HCT116 (cell line): ENCODE data around the gene NRROS.

Source experiments
- ATF3 ChIP-seq: IDR thresholded peaks from 2 replicates; pipeline ENCODE4 v1.6.1; 2012
- CBX3 ChIP-seq: IDR thresholded peaks from 2 replicates; pipeline ENCODE4 v1.6.1; 2012; ENCODE audit warnings: low read depth
- ELF1 ChIP-seq: IDR thresholded peaks from 2 replicates; pipeline ENCODE4 v1.6.1; 2012; ENCODE audit warnings: low read depth, borderline replicate concordance
- EZH2 ChIP-seq: fragments of 200-600 bp; sonication (generic); IDR thresholded peaks from 2 replicates; pipeline ENCODE4 v1.6.1; 2017; ENCODE audit warnings: antibody characterized with exemption, mixed run types
- EZH2phosphoT487 ChIP-seq: fragments of 200-600 bp; IDR thresholded peaks from 2 replicates; pipeline ENCODE4 v1.6.1; 2018; ENCODE audit warnings: antibody characterized with exemption, borderline replicate concordance
- POLR2A ChIP-seq: IDR thresholded peaks from 2 replicates; pipeline ENCODE4 v1.7.0; 2011; ENCODE audit warnings: borderline replicate concordance; ENCODE audit not compliant: insufficient read depth, insufficient read length; ENCODE audit errors: extremely low read depth
- POLR2AphosphoS5 ChIP-seq: IDR thresholded peaks from 2 replicates; pipeline ENCODE4 v1.6.1; 2011; ENCODE audit warnings: mild to moderate bottlenecking, low read depth, low read length, moderate library complexity
- RAD21 ChIP-seq: IDR thresholded peaks from 2 replicates; pipeline ENCODE4 v1.6.1; 2012; ENCODE audit warnings: low read depth, mild to moderate bottlenecking
- TCF7L2 ChIP-seq: IDR thresholded peaks from 2 replicates; pipeline ENCODE4 v1.7.0; 2011; ENCODE audit warnings: borderline replicate concordance, inconsistent platforms; ENCODE audit not compliant: insufficient read depth, insufficient read length; ENCODE audit errors: extremely low read depth
- TF ChIP-seq, protein P1 (sequence below), 3 experiments: fragments of 200-600 bp in 1 of 3; sonication (generic) in 1 of 3; IDR thresholded peaks in 2 of 3; conservative IDR thresholded peaks in 1 of 3; 2 replicates each; pipeline ENCODE4 v1.5.1; 2012 to 2017; ENCODE audit warnings: low read depth in 2 of 3, low read length in 2 of 3, antibody characterized with exemption in 1 of 3, borderline replicate concordance in 1 of 3, control low read depth in 1 of 3, mild to moderate bottlenecking in 1 of 3, mixed read lengths in 1 of 3, mixed run types in 1 of 3, moderate library complexity in 1 of 3; ENCODE audit not compliant: insufficient read depth in 1 of 3
- TF ChIP-seq, protein P2 (sequence below): IDR thresholded peaks from 2 replicates; pipeline ENCODE4 v1.6.1; 2012

- TF ChIP-seq POLR2A (no peak), CBX3 (no peak), ELF1 (no peak), EZH2phosphoT487 (no peak), POLR2AphosphoS5 (no peak), ATF3 (no peak), EZH2 (no peak), TCF7L2 (no peak), RAD21 (no peak)
- TF ChIP-seq, protein P1, sequence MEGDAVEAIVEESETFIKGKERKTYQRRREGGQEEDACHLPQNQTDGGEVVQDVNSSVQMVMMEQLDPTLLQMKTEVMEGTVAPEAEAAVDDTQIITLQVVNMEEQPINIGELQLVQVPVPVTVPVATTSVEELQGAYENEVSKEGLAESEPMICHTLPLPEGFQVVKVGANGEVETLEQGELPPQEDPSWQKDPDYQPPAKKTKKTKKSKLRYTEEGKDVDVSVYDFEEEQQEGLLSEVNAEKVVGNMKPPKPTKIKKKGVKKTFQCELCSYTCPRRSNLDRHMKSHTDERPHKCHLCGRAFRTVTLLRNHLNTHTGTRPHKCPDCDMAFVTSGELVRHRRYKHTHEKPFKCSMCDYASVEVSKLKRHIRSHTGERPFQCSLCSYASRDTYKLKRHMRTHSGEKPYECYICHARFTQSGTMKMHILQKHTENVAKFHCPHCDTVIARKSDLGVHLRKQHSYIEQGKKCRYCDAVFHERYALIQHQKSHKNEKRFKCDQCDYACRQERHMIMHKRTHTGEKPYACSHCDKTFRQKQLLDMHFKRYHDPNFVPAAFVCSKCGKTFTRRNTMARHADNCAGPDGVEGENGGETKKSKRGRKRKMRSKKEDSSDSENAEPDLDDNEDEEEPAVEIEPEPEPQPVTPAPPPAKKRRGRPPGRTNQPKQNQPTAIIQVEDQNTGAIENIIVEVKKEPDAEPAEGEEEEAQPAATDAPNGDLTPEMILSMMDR (IDR thresholded peaks at IDR 0.05 in 2 of 3, conservative IDR thresholded peaks at IDR 0.05 in 1 of 3; ENCODE audit: borderline replicate concordance in 1 of 3, insufficient read depth in 1 of 3, low read depth in 2 of 3, low read length in 2 of 3), result no peak
- TF ChIP-seq, protein P2, sequence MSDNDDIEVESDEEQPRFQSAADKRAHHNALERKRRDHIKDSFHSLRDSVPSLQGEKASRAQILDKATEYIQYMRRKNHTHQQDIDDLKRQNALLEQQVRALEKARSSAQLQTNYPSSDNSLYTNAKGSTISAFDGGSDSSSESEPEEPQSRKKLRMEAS, result no peak
Observed at GRCh38 chr3:196667056-196667825, 27.7 kb downstream of the NRROS start.
